ENCODE data around the gene OR14A2. TPM values are rescaled to one million over a fixed set of nuclear protein-coding genes. Genes with fewer than 3 reads are reported as not detected.

The OR14A2 gene
- total RNA-seq, 1 experiment from 2014 or later = not detected

DNA sequence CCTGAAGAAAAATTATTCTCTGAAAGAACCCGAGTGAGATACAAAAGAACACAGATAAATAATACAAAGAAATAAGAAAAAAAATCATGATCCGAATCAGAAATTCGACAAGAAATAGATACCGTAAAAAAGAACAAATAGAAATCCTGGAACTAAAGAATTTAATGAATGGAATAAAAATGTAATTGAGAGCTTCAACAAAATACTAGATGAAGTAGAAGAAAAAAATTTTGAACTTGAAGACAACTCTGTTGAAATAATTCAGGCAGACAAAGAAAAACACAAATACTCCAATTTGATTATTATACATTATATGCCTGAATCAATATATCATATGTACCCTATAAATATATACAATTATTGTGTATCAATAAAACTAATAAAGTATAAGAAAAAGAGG is 26.7 kb downstream of the OR14A2 start:
- TF ChIP-seq, protein P1, sequence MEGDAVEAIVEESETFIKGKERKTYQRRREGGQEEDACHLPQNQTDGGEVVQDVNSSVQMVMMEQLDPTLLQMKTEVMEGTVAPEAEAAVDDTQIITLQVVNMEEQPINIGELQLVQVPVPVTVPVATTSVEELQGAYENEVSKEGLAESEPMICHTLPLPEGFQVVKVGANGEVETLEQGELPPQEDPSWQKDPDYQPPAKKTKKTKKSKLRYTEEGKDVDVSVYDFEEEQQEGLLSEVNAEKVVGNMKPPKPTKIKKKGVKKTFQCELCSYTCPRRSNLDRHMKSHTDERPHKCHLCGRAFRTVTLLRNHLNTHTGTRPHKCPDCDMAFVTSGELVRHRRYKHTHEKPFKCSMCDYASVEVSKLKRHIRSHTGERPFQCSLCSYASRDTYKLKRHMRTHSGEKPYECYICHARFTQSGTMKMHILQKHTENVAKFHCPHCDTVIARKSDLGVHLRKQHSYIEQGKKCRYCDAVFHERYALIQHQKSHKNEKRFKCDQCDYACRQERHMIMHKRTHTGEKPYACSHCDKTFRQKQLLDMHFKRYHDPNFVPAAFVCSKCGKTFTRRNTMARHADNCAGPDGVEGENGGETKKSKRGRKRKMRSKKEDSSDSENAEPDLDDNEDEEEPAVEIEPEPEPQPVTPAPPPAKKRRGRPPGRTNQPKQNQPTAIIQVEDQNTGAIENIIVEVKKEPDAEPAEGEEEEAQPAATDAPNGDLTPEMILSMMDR (IDR thresholded peaks at IDR 0.05) = no peak
- TF ChIP-seq TCF7L2 (IDR thresholded peaks at IDR 0.05; ENCODE audit: low read depth, low read length) (no peak), POLR2AphosphoS5 (IDR thresholded peaks at IDR 0.05; ENCODE audit: low read depth, low read length) (no peak), SIN3A (IDR thresholded peaks at IDR 0.05; ENCODE audit: borderline replicate concordance, insufficient read depth, low read depth, low read length) (no peak)
- TF ChIP-seq, protein P2, sequence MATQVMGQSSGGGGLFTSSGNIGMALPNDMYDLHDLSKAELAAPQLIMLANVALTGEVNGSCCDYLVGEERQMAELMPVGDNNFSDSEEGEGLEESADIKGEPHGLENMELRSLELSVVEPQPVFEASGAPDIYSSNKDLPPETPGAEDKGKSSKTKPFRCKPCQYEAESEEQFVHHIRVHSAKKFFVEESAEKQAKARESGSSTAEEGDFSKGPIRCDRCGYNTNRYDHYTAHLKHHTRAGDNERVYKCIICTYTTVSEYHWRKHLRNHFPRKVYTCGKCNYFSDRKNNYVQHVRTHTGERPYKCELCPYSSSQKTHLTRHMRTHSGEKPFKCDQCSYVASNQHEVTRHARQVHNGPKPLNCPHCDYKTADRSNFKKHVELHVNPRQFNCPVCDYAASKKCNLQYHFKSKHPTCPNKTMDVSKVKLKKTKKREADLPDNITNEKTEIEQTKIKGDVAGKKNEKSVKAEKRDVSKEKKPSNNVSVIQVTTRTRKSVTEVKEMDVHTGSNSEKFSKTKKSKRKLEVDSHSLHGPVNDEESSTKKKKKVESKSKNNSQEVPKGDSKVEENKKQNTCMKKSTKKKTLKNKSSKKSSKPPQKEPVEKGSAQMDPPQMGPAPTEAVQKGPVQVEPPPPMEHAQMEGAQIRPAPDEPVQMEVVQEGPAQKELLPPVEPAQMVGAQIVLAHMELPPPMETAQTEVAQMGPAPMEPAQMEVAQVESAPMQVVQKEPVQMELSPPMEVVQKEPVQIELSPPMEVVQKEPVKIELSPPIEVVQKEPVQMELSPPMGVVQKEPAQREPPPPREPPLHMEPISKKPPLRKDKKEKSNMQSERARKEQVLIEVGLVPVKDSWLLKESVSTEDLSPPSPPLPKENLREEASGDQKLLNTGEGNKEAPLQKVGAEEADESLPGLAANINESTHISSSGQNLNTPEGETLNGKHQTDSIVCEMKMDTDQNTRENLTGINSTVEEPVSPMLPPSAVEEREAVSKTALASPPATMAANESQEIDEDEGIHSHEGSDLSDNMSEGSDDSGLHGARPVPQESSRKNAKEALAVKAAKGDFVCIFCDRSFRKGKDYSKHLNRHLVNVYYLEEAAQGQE (IDR thresholded peaks at IDR 0.05; ENCODE audit: insufficient read depth in 1 of 2, low read depth in 2 of 2, low read length in 1 of 2) = no peak
- BruUV-seq (replicated peaks) = no TSS peak
- no peak for DNase-seq (ENCODE audit: low read depth, low spot score)
- ChIA-PET POLR2A (no interaction called here), CTCF (no interaction called here)
- no peak for ATAC-seq
- H3K4me1 ChIP-seq (ENCODE audit: control insufficient read depth, insufficient read depth, low read length) = no peaks in the 10 kb centered on the region
- no peaks in the 10 kb centered on the region for H3K27me3 ChIP-seq (ENCODE audit: control insufficient read depth, insufficient read depth, low read length)
- H3K27ac ChIP-seq (ENCODE audit: low read length) = no peak overlapping the region
- intact Hi-C loops (cut with micrococcal nuclease; ENCODE audit: unreplicated experiment) (no loop called here), in situ Hi-C loops (cut with HindIII; ENCODE audit: low pct_unique_long_range_greater_than_20kb, low sequenced_read_pairs) (no loop called here)
- no peak overlapping the region for H3K4me3 ChIP-seq (ENCODE audit: low read depth in 2 of 2, low read length in 2 of 2)
- no peaks in the 10 kb centered on the region for H3K36me3 ChIP-seq (ENCODE audit: control insufficient read depth, insufficient read depth, low read length)
- H3K9me3 ChIP-seq (ENCODE audit: control insufficient read depth, insufficient read depth, low read depth, low read length) = no peaks in the 10 kb centered on the region

DNA sequence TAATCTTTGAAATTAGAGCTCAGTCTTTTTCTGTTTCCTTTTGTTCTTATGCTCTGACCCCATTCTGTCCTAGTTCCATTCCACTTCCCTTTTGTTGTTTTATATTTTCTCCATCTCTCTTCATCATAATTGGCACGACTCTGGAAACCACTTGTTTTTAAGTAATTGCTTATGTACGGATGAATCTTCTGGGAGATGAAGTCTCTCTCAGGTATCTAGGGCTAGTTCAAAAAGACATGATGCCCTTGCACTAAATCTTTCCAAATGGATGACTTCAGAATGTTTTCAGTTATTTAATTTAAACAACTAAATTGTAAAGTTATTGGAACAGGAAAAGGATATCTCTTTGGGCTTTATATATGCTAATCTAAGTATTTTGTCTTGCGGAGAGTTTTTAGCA is 31.4 kb downstream of the OR14A2 start, which contains the start of gene OR6F1:
TSS of gene OR6F1 (minus strand) at position 101 of the 400 bp plus-strand sequence. CDS start 3,891 bp downstream, outside the sequence.
- TF ChIP-seq POLR2AphosphoS5 (IDR thresholded peaks at IDR 0.05; ENCODE audit: low read depth, low read length) (no peak), TCF7L2 (IDR thresholded peaks at IDR 0.05; ENCODE audit: low read depth, low read length) (no peak), SIN3A (IDR thresholded peaks at IDR 0.05; ENCODE audit: borderline replicate concordance, insufficient read depth, low read depth, low read length) (no peak)
- TF ChIP-seq, protein P2 (IDR thresholded peaks at IDR 0.05; ENCODE audit: insufficient read depth in 1 of 2, low read depth in 2 of 2, low read length in 1 of 2) = no peak
- TF ChIP-seq, protein P1 (IDR thresholded peaks at IDR 0.05) = no peak
- Histone ChIP-seq H3K4me1 (ENCODE audit: control insufficient read depth, insufficient read depth, low read length) (no peaks in the 10 kb centered on the region), H3K27ac (ENCODE audit: low read length) (no peak within 1 kb of the TSS), H3K27me3 (ENCODE audit: control insufficient read depth, insufficient read depth, low read length) (no peaks in the 10 kb centered on the region), H3K36me3 (ENCODE audit: control insufficient read depth, insufficient read depth, low read length) (no peaks in the 10 kb centered on the region), H3K4me3 (ENCODE audit: low read depth in 2 of 2, low read length in 2 of 2) (no peak within 1 kb of the TSS), H3K9me3 (ENCODE audit: control insufficient read depth, insufficient read depth, low read depth, low read length) (no peaks in the 10 kb centered on the region; the same call in 1 of the 2 replicates)
- intact Hi-C loops (cut with micrococcal nuclease; ENCODE audit: unreplicated experiment) = no loop called here
- DNase-seq (ENCODE audit: low read depth, low spot score) (no peak), ATAC-seq (no peak)
- in situ Hi-C loops (cut with HindIII; ENCODE audit: low pct_unique_long_range_greater_than_20kb, low sequenced_read_pairs) = no loop called here
- ChIA-PET POLR2A (no interaction called here), CTCF (interaction anchor here (0.6 kb wide), 1 partner anchor 20 kb away, joined by 5 read pairs; no protein-coding TSS in a partner anchor)
- no TSS peak for BruUV-seq (replicated peaks)
